IMR-90 (cell line): ENCODE measurements around the gene DOCK4. TPM values are rescaled to one million over a fixed set of nuclear protein-coding genes. Genes with fewer than 3 reads are reported as not detected.

Experiments used
- ATAC-seq: fragments of 200-7000 bp; cut with Tn5 transposase; 2 replicates; pipeline ENCODE4 v1.9.1; 2020; ENCODE audit warnings: low read depth, mild to moderate bottlenecking, moderate library complexity
- BruUV-seq: library from RNA; stranded (reverse); fragments of 400-500 nt; replicated peaks from 2 replicates; lab custom pipeline; 2021; lab: Mats Ljungman, UMichigan
- CTCF ChIA-PET: fragments of 300-600 bp; formaldehyde crosslinking; extraction: SDS; loops from one replicate; lab custom pipeline; 2021; ENCODE audit warnings: antibody characterized with exemption; lab: Yijun Ruan, JAX
- POLR2A ChIA-PET: fragments of 300-600 bp; sonication (Branson Sonifier 250); formaldehyde crosslinking; loops from one replicate; lab custom pipeline; 2022; ENCODE audit warnings: antibody characterized with exemption; ENCODE audit not compliant: unreplicated experiment; lab: Charles Lee
- DNase-seq: peaks from one replicate; pipeline ENCODE4 v3.0.0; 2013
- H2AFZ ChIP-seq: replicated peaks from 2 replicates; pipeline ENCODE3; 2013; ENCODE audit warnings: low read length, mild to moderate bottlenecking; ENCODE audit not compliant: poor library complexity
- H2AK5ac ChIP-seq: 2 replicates; pipeline ENCODE4 v1.6.1; 2013; ENCODE audit warnings: low read depth, low read length, inconsistent platforms
- H2AK9ac ChIP-seq: replicated peaks from 2 replicates; pipeline ENCODE3; 2013; ENCODE audit warnings: mild to moderate bottlenecking, low read depth, low read length, moderate library complexity; ENCODE audit not compliant: poor library complexity
- H2BK120ac ChIP-seq: 2 replicates; pipeline ENCODE4 v1.6.1; 2013; ENCODE audit warnings: low read depth, low read length, inconsistent platforms
- H2BK15ac ChIP-seq: 3 replicates; pipeline ENCODE4 v1.6.1; 2013; ENCODE audit warnings: low read depth, low read length, inconsistent platforms
- H2BK20ac ChIP-seq: 2 replicates; pipeline ENCODE4 v1.6.1; 2013; ENCODE audit warnings: low read depth, mild to moderate bottlenecking, inconsistent platforms, low read length, moderate library complexity
- H2BK5ac ChIP-seq: 2 replicates; pipeline ENCODE4 v1.6.1; 2013; ENCODE audit warnings: mild to moderate bottlenecking, low read depth, low read length, inconsistent platforms; ENCODE audit not compliant: poor library complexity, severe bottlenecking
- H3K14ac ChIP-seq: replicated peaks from 2 replicates; pipeline ENCODE4 v1.6.1; 2013; ENCODE audit warnings: low read depth, low read length, inconsistent platforms
- H3K18ac ChIP-seq: 2 replicates; pipeline ENCODE4 v1.6.1; 2013; ENCODE audit warnings: low read depth, low read length, control low read depth
- H3K23ac ChIP-seq: 2 replicates; pipeline ENCODE4 v1.6.1; 2013; ENCODE audit warnings: low read depth, low read length, inconsistent platforms
- H3K27ac ChIP-seq: 2 replicates; pipeline ENCODE4 v1.5.1; 2013; ENCODE audit warnings: mild to moderate bottlenecking, control low read depth, low read length; ENCODE audit not compliant: insufficient read depth
- H3K27me3 ChIP-seq: 2 replicates; pipeline ENCODE4 v1.6.1; 2013; ENCODE audit warnings: low read length; ENCODE audit not compliant: control insufficient read depth, insufficient read depth
- H3K36me3 ChIP-seq: 2 replicates; pipeline ENCODE4 v1.6.1; 2013; ENCODE audit warnings: low read length, mixed read lengths; ENCODE audit not compliant: control insufficient read depth, insufficient read depth
- H3K4ac ChIP-seq: 2 replicates; pipeline ENCODE4 v1.6.1; 2013; ENCODE audit warnings: low read depth, low read length, inconsistent platforms
- H3K4me1 ChIP-seq: 2 replicates; pipeline ENCODE4 v1.6.1; 2013; ENCODE audit warnings: low read length, mixed read lengths; ENCODE audit not compliant: control insufficient read depth, insufficient read depth
- H3K4me2 ChIP-seq: 2 replicates; pipeline ENCODE4 v1.6.1; 2013; ENCODE audit warnings: low read depth, mild to moderate bottlenecking, control low read depth, low read length, moderate library complexity
- H3K4me3 ChIP-seq: 2 replicates; pipeline ENCODE4 v1.5.1; 2013; ENCODE audit warnings: low read depth, mild to moderate bottlenecking, control low read depth, low read length, moderate library complexity; ENCODE audit not compliant: insufficient read depth
- H3K56ac ChIP-seq: 2 replicates; pipeline ENCODE4 v1.6.1; 2013; ENCODE audit warnings: low read length, inconsistent platforms; ENCODE audit not compliant: insufficient read depth; ENCODE audit errors: extremely low read depth
- H3K79me1 ChIP-seq, 2 experiments: 2 replicates each; pipeline ENCODE4 v1.6.1; 2013; ENCODE audit warnings: low read length in 2 of 2, inconsistent platforms in 1 of 2, low read depth in 1 of 2
- H3K9ac ChIP-seq: 2 replicates; pipeline ENCODE4 v1.6.1; 2013; ENCODE audit warnings: low read depth, low read length, control low read depth
- H3K9me1 ChIP-seq: 2 replicates; pipeline ENCODE4 v1.6.1; 2013; ENCODE audit warnings: low read length, inconsistent platforms; ENCODE audit not compliant: insufficient read depth
- H3K9me3 ChIP-seq: 2 replicates; pipeline ENCODE4 v1.6.1; 2013; ENCODE audit warnings: low read length; ENCODE audit not compliant: control insufficient read depth, insufficient read depth
- H4K20me1 ChIP-seq: 2 replicates; pipeline ENCODE4 v1.6.1; 2013; ENCODE audit warnings: low read length, inconsistent platforms; ENCODE audit not compliant: insufficient read depth
- H4K5ac ChIP-seq: 2 replicates; pipeline ENCODE4 v1.6.1; 2013; ENCODE audit warnings: mild to moderate bottlenecking, low read depth, low read length, control low read depth
- H4K8ac ChIP-seq, 2 experiments: 2 replicates each; pipeline ENCODE4 v1.6.1; 2013; ENCODE audit warnings: low read depth in 2 of 2, low read length in 2 of 2, control low read depth in 1 of 2, inconsistent platforms in 1 of 2
- H4K91ac ChIP-seq: 2 replicates; pipeline ENCODE4 v1.6.1; 2013; ENCODE audit warnings: low read depth, low read length, inconsistent platforms; ENCODE audit not compliant: insufficient read depth
- BHLHE40 ChIP-seq: fragments of 150-350 bp; IDR thresholded peaks from 2 replicates; pipeline ENCODE4 v1.6.1; 2016; ENCODE audit warnings: mild to moderate bottlenecking, low read depth, low read length
- CHD1 ChIP-seq: IDR thresholded peaks from 2 replicates; pipeline ENCODE4 v1.6.1; 2012; ENCODE audit warnings: low read depth, low read length, improper control_type of control experiment
- MAFK ChIP-seq: IDR thresholded peaks from 2 replicates; pipeline ENCODE4 v1.6.1; 2012; ENCODE audit warnings: low read depth, low read length, improper control_type of control experiment
- MAZ ChIP-seq: IDR thresholded peaks from 2 replicates; pipeline ENCODE4 v1.6.1; 2012; ENCODE audit warnings: low read depth, mild to moderate bottlenecking, low read length, improper control_type of control experiment, moderate library complexity, borderline replicate concordance
- MXI1 ChIP-seq: IDR thresholded peaks from 2 replicates; pipeline ENCODE4 v1.6.1; 2012; ENCODE audit warnings: low read depth, mild to moderate bottlenecking, low read length, moderate library complexity, borderline replicate concordance
- NFE2L2 ChIP-seq: fragments of 150-350 bp; IDR thresholded peaks from 2 replicates; pipeline ENCODE4 v1.6.1; 2016; ENCODE audit warnings: low read depth, mild to moderate bottlenecking, low read length
- POLR2A ChIP-seq: IDR thresholded peaks from 2 replicates; pipeline ENCODE4 v1.6.1; 2012; ENCODE audit warnings: mild to moderate bottlenecking, low read depth, low read length
- RAD21 ChIP-seq: IDR thresholded peaks from 2 replicates; pipeline ENCODE4 v1.6.1; 2012; ENCODE audit warnings: low read length, improper control_type of control experiment
- RCOR1 ChIP-seq: IDR thresholded peaks from 2 replicates; pipeline ENCODE4 v1.6.1; 2012; ENCODE audit warnings: mild to moderate bottlenecking, low read length, improper control_type of control experiment; ENCODE audit not compliant: insufficient replicate concordance
- RFX5 ChIP-seq: IDR thresholded peaks from 2 replicates; pipeline ENCODE4 v1.8.0; 2012; ENCODE audit warnings: low read depth, mild to moderate bottlenecking, low read length, moderate library complexity
- SMC3 ChIP-seq: fragments of 150-350 bp; IDR thresholded peaks from 2 replicates; pipeline ENCODE4 v1.6.1; 2016; ENCODE audit warnings: low read depth, mild to moderate bottlenecking, antibody characterized with exemption, low read length, moderate library complexity
- whole genome bisulfite sequencing, 2 experiments: methylation state at CpG; one replicate each; pipeline versions ENCODE4 v1.1.5 to v1.1.7; 2013; ENCODE audit warnings: missing lambda C conversion rate in 2 of 2; ENCODE audit not compliant: insufficient read length in 1 of 2; ENCODE audit errors: extremely low coverage in 2 of 2; 5-methylcytosine and 5-hydroxymethylcytosine counted together
- dilution Hi-C: fragments of 300-500 bp; cut with HindIII; formaldehyde crosslinking; loops from one replicate; pipeline ENCODE4 v1.14.3; 2018; ENCODE audit warnings: low sequenced_read_pairs; ENCODE audit not compliant: unreplicated experiment
- in situ Hi-C: fragments of 300-500 bp; cut with MboI; formaldehyde crosslinking; loops from 3 replicates; pipeline ENCODE4 v1.14.3; 2019; ENCODE audit warnings: low sequenced_read_pairs, inconsistent platforms, mixed read lengths
- intact Hi-C: fragments of 100-400 bp; cut with micrococcal nuclease; formaldehyde crosslinking; loops from 2 replicates; pipeline ENCODE4 v1.10.0; 2022
- polyA plus RNA-seq, 3 experiments: library from polyadenylated mRNA; depleted of rRNA; stranded (reverse); fragments of >200 nt; gene quantifications; 2 replicates each; pipeline ENCODE4 v1.2.3, GENCODE V29; 2012; ENCODE audit warnings: low replicate concordance in 1 of 3
- total RNA-seq: library from RNA; depleted of rRNA; stranded (reverse); fragments of >200 nt; gene quantifications from 2 replicates; pipeline ENCODE4 v1.2.3, GENCODE V29; 2012
- TF ChIP-seq, protein P1 (sequence below): conservative IDR thresholded peaks from 2 replicates; pipeline ENCODE4 v1.5.1; 2012; ENCODE audit warnings: mild to moderate bottlenecking, low read depth, low read length, improper control_type of control experiment
- TF ChIP-seq, protein P2 (sequence below): fragments of 150-350 bp; IDR thresholded peaks from 2 replicates; pipeline ENCODE4 v1.6.1; 2016; ENCODE audit warnings: low read depth, mild to moderate bottlenecking, low read length, moderate library complexity, borderline replicate concordance
- TF ChIP-seq, protein P3 (sequence below): fragments of 150-350 bp; IDR thresholded peaks from 2 replicates; pipeline ENCODE4 v1.6.1; 2017; ENCODE audit warnings: mild to moderate bottlenecking, antibody characterized with exemption, low read length, low read depth

DOCK4 gene
- total and polyA plus RNA-seq, 2 of the 4 experiments (the other 2 are of a cell fraction), result 4.4 to 12.2 TPM

DNA sequence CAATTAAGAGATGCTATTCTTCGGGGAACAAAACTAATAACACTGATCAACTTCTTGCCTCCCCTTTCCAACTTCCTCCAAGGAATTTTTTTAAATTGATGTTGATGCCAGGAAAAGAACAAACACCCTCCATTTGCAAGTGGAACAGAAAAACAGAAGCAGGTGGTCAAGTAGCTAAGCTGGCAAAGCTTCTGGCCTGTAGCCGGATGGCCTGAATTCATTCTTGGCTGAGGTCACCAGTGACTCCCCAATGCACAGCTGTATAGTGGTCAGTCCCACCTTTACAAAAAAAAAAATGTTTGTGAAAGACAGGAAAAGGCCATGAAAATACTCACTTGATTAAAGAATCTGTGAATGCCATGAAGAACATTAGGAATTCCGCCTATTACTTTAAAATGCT, 39.1 kb downstream of the DOCK4 start:
- Histone ChIP-seq H3K18ac (no peak overlapping the region), H2BK15ac (no peak overlapping the region), H4K91ac (no peak overlapping the region), H2BK20ac (no peak overlapping the region), H3K9me1 (peaks cover 7% of the 10 kb centered on the region; the same call in 1 of the 2 replicates), H2BK5ac (no peak overlapping the region), H3K27ac (no peak overlapping the region), H4K5ac (no peak overlapping the region), H2AK9ac (no peak overlapping the region), H3K79me1 (peaks cover 0 to 12% of the 10 kb centered on the region in 2 experiments; a peak in 2 of 4 replicates), H4K8ac (no peak overlapping the region), H3K9ac (no peak overlapping the region), H3K27me3 (no peaks in the 10 kb centered on the region), H3K4me1 (peaks cover 3% of the 10 kb centered on the region), H2AK5ac (no peak overlapping the region), H3K4me3 (no peak overlapping the region), H2BK120ac (no peak overlapping the region), H3K56ac (no peak overlapping the region), H3K23ac (no peak overlapping the region), H4K20me1 (no peaks in the 10 kb centered on the region), H2AFZ (no peak overlapping the region), H3K9me3 (peaks cover 2% of the 10 kb centered on the region; the same call in 1 of the 2 replicates), H3K14ac (no peak overlapping the region), H3K4ac (no peak overlapping the region), H3K4me2 (no peak overlapping the region), H3K36me3 (0 out of 2 replicates have a peak, but pooled peaks cover 1% of the 10 kb centered on the region)
- ChIA-PET CTCF (interaction anchor here (0.9 kb wide), 1 partner anchor 11 kb away, joined by 3 read pairs; no protein-coding TSS in a partner anchor), POLR2A (no interaction called here)
- in situ Hi-C loops, result no loop called here
- intact Hi-C loops, result no loop called here
- DNase-seq (no peak), ATAC-seq (no peak)
- TF ChIP-seq SMC3 (no peak), MXI1 (no peak), RCOR1 (no peak), RAD21 (no peak), MAZ (no peak), CHD1 (no peak), NFE2L2 (no peak), BHLHE40 (no peak), MAFK (no peak), POLR2A (no peak), RFX5 (no peak)
- TF ChIP-seq, protein P1, sequence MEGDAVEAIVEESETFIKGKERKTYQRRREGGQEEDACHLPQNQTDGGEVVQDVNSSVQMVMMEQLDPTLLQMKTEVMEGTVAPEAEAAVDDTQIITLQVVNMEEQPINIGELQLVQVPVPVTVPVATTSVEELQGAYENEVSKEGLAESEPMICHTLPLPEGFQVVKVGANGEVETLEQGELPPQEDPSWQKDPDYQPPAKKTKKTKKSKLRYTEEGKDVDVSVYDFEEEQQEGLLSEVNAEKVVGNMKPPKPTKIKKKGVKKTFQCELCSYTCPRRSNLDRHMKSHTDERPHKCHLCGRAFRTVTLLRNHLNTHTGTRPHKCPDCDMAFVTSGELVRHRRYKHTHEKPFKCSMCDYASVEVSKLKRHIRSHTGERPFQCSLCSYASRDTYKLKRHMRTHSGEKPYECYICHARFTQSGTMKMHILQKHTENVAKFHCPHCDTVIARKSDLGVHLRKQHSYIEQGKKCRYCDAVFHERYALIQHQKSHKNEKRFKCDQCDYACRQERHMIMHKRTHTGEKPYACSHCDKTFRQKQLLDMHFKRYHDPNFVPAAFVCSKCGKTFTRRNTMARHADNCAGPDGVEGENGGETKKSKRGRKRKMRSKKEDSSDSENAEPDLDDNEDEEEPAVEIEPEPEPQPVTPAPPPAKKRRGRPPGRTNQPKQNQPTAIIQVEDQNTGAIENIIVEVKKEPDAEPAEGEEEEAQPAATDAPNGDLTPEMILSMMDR, result no peak
- TF ChIP-seq, protein P2, sequence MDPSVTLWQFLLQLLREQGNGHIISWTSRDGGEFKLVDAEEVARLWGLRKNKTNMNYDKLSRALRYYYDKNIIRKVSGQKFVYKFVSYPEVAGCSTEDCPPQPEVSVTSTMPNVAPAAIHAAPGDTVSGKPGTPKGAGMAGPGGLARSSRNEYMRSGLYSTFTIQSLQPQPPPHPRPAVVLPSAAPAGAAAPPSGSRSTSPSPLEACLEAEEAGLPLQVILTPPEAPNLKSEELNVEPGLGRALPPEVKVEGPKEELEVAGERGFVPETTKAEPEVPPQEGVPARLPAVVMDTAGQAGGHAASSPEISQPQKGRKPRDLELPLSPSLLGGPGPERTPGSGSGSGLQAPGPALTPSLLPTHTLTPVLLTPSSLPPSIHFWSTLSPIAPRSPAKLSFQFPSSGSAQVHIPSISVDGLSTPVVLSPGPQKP, result no peak
- TF ChIP-seq, protein P3, sequence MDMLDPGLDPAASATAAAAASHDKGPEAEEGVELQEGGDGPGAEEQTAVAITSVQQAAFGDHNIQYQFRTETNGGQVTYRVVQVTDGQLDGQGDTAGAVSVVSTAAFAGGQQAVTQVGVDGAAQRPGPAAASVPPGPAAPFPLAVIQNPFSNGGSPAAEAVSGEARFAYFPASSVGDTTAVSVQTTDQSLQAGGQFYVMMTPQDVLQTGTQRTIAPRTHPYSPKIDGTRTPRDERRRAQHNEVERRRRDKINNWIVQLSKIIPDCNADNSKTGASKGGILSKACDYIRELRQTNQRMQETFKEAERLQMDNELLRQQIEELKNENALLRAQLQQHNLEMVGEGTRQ, result no peak
- dilution Hi-C loops, result no loop called here
- BruUV-seq, result no TSS peak
- WGBS, 2 experiments, result no CpG with 5 or more reads among the region's 3 CpGs
